Astrocyte (in vitro differentiated cells and primary cell): ENCODE data around the gene SZRD1.

Experiments
- CTCF ChIP-seq: IDR thresholded peaks from 2 replicates; pipeline ENCODE4 v1.5.1; 2011; ENCODE audit warnings: low read depth, mild to moderate bottlenecking, inconsistent platforms, low read length, moderate library complexity; ENCODE audit not compliant: insufficient read depth
- EZH2 ChIP-seq: IDR thresholded peaks from 2 replicates; pipeline ENCODE4 v1.6.1; 2012; ENCODE audit warnings: mild to moderate bottlenecking, low read length, inconsistent platforms; ENCODE audit not compliant: insufficient read depth

- TF ChIP-seq CTCF (no peak), EZH2 (no peak)
Observed at GRCh38 chr1:16354619-16355018, 12.4 kb upstream of the SZRD1 start.
